Glomerular visceral epithelial cell (primary cell): ENCODE results near the gene GMDS.
"Not testable (repeated sequence)": the region's sequence is repeated elsewhere in the genome, so short reads cannot be mapped to it uniquely, and the experiment has no call there.

Source experiments
- DNase-seq: peaks from one replicate; pipeline ENCODE4 v3.0.0-alpha.2; 2016; ENCODE audit errors: extremely low spot score

Gene GMDS

DNA sequence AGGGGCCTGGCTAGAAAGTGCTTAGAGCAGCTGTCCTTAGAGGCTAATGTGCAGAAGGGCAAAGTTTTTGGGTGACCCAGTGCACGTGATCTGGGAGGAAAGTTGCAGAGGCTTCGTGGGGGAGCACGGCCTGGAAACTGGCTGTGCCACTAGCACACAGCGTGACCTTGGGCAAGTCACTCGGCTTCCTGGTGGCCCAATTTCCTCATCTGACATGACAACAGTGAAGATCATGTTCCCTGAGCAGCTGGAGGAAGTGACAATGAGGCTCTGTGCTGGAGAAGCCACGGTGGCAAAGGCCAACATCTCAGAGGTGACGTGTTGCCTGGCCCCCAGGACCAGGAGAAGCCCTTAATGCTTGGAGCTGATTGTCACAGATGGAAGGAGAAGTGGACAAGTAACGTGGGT is 536.2 kb downstream of the GMDS start:
- no peak for DNase-seq

DNA sequence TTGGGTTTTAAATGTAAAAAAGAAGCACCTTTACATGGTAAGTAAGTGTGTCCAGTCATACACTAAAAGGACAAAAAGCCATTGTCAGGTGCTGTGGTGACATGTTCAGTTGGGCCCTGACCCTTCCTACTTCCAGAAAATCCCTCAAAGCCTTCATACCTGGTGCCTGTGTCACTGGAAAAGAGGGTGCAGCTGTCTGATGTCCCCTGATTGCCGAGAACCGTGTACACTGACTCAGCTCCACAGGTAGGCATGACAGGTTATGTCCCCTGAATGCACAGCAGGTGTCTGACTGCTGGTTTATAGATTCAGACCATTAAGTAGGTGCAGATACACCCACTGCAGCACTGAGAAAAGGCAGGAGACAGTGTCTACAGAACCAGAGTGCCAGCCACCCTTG is 536.6 kb downstream of the GMDS start:
- no peak for DNase-seq

DNA sequence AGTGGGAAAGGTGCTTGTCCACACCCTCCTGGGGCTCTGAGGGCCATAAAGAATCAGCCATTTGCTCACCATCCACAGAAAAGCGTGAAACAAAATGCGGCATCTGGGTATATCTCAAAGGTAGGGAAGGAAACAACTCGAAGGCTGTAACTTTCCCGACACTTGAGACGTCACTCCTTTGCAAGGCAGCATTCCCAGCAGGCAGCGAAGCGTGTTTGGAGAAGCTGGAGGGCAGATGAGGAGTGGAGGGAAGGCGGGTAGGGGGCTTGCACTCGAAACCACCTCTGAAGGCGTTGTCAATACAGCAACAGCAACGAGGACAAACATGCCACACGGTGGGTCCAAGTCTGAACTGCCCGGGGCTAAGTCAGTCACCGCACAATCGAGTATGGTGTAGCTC is 537.3 kb downstream of the GMDS start:
- no peak for DNase-seq

DNA sequence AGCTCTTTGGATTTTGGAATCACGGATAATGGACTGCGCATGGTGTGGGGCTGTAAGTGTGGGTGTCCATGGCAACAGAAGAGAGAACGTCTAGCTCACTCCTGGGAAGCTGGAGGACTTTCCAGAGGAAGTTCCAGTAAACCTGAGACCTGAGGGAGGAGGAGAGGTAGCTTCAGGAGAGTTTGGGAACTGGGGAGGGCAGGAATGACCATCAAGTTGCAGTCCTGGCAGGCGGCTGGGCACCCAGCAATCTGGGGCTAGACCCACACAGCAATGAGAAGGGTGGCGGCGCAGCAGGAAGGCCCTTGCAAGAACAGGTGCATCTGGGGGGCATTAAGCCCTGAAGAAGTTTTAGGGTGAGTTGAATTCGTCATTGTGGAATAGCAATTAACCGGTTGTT is 539.8 kb downstream of the GMDS start:
- DNase-seq: no peak

DNA sequence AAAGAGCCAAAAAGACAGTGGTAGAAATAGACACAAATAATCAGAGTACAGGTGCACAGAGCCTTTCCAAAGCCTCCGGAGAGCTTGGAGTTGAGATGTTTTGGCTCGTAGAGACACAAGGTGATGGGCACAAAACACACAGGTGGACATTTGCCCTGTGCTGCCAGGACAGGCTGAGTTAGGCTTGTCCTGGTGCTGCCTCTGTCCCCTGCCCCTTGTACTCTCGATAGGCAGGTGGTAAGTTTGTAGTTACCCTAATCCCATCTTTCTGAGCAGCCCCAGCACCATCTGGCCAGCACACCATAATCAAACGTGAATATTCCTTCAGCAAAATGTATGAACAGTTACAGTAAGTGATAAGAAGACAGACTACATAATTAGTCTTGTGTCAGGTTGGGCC is 540.2 kb downstream of the GMDS start:
- no peak for DNase-seq

DNA sequence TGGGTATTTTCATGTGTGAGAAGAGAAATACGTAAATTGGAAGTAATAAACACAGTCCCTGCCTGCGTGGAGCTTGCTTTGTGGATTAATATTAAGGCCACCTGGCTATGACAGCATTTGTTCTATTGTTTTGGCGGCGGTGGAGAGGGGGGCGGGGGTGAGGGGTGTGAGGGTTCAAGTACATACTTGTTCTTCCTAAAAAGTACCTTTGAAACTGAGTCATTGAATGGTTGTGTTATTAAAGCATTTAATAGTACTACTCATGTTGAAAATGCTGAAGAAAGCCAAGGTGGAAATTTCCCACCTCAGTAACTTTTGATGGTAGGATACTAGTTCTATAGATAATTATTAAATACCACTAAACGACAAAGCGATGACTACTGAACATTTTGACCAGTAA is 540.7 kb downstream of the GMDS start:
- no peak for DNase-seq

DNA sequence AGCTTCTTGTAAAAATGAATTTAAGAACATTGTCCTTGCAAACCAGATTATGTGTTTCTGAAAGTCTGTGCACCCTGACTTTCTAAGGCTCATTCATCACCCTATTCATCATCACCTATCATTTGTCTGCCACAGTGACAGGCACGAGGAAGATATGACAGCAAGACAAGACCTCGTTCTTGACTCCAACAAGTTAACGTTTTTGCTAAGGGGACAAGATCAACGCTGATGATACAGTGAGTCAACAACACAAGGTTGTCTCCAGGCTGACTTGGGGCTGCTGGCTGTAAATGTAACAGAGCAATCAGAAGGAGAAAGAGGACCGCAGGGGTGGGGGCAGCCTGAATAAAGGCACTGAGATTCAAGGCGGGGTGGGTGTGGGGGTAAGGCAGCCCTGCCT is 541.5 kb downstream of the GMDS start:
- DNase-seq: no peak

DNA sequence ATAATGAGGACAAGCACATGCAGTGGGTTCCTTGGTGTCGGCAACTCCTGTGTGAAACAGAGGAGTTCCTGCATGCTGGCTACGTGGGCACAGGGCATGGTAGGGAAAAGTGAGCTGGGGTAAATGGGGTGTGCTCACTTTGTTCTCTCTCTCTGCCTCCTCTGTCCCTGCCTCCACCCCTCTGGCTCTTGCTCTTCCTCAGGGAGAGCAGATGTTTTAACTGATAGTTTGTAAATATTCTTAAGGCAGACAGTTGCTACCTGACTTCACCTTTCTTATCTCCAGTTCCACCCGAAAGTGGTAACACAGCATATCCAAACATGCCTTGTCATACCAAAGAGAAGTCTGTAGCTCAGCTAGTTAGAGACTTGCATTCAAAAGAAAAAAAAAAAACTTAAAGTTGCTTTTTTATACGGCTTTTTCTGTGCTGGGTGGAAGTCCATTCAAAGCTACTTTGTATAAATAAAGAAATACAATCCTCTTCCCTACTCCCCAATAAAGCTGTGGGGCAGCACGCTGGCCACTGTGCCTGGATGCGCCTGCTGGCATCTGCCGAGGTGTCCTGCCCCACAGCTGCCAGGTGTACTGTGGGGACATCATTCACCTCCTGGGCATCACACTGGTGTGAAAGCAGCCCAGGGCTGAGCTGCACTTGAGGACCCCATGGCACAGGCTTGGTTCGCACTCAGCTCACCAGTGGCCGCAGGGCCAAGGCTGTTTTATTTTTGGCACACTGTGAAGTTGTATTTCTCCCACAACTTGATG is 542.1 kb downstream of the GMDS start:
- DNase-seq: no peak

DNA sequence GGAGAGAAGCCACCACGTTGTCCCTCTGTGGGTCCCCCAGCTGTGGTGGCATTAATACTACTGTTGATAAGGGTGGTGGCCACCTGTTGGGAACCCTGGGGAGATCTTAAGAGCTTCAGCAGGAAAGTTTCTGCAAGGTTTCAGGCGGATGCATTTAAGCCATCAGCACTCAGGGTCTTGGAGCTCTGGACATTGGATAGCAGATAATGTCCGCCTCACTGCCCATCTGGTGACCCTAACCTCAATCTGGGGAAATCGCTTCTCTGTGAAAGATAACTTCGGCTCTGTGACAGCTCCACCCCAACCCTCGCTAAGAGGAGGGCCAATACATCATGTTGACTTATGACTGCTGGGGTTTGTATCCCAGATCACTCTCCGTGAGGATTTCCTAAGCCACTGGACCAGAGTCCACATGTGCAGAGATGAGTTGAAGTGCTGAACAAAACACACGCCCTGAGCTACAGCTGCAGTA is 542.8 kb downstream of the GMDS start:
- no peak for DNase-seq

DNA sequence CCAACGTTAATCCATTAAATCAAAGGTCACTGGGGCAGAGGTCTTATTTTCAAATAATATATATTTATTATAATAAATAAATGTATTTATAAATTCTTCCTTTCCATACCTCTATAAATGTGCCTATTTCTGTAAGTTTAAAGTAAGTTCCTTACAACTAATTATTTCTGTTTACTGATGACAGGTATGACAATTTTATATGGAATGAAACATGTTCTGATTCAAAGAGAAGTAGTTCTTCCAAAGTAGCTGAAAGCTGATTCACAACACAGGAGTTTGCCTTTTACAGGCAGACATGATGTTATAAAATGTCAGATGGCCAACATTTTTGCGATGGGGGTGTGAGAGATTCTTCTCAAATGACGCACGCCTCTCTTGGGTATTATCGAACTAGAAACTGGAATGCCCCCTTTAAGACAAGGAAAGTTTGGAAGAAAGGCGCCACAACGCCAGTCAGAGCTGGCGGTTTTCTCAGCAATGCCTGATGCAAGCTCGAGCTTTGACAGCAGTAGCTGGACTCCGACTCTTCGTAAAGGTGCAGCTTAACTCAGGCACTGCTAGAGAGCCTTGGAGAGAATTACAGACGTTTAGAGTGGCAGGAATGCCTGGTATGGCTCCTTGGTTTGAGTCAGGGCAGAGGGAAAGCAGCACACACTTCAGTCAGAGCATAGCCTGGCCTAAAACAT is 543.6 kb downstream of the GMDS start:
- DNase-seq: peak; percentile 73

DNA sequence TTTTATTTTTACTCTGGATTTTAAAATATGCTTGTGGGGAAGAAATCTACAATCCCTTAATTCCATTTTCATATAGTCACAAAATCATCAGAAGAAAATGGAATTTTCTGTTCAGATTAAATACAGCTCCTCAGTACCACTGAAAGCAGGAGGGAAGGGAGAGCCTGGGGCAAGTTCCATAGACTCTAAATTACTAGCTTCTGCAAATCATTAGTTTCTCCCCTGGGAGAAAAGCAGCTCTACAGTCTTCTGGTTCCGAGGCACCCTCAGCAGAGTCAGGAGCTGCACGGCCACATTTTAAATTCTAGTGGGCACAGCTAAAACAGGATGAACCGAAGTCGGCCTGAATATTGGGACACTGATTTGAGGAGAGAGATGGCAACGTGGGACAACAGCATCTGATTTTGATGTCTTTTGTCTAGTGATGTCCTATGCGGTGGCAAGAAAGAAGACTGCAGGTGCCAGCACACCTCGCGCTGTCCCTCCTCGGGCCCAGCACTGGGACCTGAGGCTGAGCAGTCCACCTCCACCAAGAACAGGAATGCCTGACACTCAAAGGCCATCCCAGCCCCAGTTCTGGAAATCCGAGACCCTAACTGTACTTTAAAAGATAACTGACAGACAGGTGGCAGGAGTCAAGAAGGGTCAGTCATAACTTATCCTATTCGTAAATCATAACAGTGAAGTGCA is 545.0 kb downstream of the GMDS start:
- DNase-seq: no peak

DNA sequence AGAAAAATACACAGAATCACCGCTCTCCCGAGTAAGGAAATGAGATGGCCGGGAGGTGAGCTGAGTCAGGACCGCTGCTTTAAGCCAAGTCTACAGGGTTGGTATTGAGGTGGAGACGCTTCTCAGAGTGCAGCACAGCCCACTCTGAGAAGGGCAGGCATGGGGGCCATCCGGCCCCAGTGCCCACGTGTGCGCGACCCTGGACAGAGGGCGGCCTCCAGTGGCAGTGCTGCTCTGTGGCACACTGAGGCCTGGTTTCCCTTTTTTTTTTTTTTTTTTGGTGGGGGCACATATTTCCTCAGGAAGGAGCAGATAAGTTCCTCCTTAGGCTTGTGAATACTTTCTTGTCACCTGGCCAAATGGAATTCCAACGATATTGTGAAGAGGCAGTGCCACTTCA is 546.9 kb downstream of the GMDS start:
- no peak for DNase-seq

DNA sequence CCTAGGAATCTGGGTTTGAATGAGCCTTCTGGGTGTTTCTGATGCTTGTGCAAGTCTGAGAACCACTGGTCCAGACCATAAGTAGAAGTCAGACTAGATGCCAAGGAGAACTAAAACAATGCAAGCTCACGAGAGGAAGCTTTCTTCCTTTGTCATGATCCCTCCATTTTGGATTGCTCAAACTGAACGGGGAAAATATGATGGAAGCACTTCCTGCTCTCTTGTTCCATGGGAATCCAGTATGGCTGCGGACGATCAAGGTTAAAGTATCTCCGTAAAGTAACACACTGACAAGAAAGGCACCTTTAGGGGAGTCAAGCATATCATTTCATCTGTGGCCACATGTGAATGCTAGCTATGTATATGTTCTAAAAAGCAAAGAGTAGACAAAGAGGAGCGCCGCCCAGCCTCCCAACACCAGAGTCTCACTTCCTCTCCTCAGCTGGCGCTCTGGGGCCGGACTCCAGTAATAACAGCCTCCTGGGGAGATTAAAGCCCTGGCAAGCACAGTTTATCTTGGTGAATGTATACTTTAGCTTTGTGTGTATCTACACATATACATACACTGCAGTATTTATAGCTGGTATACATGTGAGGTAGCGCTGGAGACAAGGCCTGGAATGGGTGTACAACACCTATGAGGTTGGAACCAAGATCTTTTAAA is 547.6 kb downstream of the GMDS start:
- no peak for DNase-seq

DNA sequence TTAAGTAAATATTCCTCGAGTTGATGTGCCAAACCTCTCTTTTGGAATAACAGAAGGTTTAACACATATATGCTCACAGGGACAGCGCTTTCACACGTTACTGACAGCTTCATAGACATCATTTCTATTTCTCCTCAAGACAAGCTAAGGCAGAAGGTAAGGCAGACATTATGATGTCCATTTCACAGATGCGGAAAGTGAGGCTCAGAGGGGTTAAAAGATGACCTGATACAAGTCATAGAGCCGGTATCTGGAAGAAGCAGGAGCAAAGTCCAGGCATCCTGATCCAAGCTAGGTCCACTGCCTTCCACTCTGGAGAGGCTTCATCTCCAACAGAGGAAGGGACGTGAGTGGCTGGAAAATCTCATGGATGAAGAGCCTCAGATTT is 548.9 kb downstream of the GMDS start:
- no peak for DNase-seq

DNA sequence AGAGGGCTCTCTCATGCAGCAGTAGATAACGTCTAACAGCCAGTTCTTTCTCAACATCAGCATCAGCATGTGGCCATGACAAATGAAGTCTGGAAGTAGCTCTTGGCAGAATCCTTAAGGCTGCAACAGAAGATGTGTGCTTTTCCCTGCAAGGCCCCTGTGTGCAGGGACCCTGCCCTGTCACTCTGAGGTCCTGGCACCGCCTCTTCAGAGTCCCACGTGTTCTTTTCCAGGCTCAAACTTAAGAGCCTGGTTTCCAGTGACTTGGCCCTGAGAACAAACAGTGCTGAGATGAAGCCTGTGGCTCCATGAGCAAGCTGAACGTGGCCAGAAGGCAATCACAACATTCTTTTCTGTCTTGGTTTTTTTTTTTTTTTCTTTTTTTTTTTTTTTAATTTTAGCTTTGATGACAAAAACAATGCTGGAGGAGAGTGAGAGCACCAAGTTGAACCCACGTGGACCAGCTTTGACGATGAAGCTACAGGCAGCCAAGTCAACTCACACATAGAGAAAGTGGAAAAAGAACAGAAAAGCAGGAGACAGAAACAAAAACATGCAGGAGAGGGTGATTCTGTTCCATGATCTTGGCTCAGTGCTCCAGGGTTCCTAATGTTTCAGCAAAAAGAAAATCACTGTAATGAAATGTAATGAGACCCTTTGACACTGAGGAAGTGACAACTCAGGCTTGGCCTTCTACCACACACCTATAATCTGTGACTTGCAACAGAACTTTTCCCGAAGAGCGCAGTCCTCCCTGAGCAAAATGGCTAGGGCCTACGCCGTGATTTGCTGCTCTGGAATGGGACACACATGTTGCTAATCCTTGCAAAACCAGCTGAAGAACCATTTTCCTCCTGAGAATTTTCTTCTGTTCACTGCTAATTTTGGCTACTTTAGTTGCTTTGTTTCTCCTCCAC is 549.6 kb downstream of the GMDS start:
- no peak for DNase-seq

DNA sequence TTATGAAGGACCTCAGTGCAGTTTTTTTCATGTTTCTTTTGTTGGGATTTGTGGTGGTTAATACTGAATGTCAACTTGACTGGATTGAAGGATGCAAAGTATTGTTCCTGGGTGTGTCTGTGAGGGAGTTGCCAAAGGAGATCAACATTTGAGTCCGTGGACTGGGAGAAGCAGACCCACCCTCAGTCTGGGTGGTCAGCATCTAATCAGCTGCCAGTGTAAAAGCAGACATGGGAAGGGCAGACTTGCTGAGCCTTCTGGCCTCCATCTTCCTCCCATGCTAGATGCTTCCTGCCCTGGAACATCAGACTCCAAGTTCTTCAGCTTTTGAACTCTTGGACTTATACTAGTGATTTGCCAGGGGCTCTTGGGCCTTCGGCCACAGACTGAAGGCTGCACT is 553.6 kb downstream of the GMDS start:
- DNase-seq: not testable (repeated sequence)

DNA sequence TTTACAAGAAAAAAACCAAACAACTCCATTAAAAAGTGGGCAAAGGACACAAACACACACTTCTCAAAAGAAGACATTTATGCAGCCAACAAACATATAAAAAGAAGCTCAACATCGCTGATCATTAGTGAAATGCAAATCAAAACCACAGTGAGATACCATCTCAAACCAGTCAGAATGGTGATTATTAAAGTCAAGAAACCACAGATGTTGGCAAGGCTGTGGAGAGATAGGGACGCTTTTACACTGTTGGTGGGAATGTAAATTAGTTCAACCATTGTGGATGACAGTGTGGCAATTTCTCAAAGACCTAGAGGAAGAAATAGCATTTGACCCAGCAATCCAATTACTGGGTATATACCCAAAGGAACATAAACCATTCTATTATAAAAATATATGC is 554.7 kb downstream of the GMDS start:
- not testable (repeated sequence) for DNase-seq

DNA sequence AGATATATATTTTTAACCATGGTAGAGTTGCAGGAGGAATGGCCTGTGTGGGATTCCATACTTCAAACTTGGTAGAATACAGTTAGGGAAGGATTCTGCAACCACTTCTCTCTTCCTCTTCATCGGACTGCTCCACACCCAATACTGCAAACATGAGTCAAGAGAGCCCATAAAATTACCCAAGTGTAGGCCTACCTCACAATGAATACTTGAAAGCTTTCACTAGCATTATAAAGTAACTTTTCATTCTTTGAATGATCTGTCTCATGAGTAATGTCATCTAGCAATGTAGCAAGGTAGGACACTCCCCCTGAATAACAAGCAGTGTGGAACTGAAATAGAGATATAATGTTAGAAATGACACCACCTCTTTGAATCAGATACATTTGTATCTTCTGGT is 556.3 kb downstream of the GMDS start:
- DNase-seq: peak; percentile 18

DNA sequence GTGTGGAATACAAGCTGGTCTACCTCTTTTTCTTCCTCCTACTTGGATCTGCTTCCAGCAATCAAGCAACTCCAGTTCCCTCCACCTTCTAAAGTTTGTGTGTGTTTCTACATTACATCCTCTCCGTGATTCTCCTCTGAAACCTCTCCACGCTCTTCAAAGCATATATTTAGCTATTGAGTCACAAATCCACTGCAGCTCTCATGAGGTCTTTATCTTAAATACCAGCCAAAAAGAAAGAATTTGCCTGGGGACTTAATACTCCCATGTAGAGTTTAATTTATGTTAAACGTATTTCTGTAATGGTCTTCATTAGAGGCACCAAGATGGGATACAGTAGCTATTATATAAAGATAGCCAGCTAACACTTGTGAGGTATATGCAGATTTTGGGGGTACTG is 557.0 kb downstream of the GMDS start:
- no peak for DNase-seq

DNA sequence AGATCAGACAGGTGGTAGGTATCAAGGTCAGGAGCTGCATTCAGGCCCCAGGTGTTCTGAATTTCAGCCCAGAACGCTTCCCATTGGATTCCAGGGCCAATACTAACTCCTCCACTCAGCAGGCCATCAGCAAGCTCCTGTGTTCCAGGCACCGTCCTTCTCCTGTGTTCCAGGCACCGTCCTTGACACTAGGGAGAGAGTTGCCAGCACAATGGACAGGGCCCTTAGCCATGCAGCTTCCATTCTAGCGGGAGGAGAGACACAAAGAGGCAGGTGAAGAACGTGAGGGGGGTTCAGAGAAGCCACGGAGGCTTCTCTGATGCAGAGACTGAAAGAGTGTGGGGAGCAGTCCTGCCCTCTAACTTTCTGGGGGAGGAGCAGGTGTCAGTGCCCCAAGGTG is 558.0 kb downstream of the GMDS start:
- DNase-seq: no peak
